GM18505 (cell line): ENCODE data around the gene KCNJ18.
"Not testable (repeated sequence)": the region's sequence is repeated elsewhere in the genome, so short reads cannot be mapped to it uniquely, and the experiment has no call there.

Experiments used
- ATAC-seq: cut with Tn5 transposase; IDR thresholded peaks from one replicate; pipeline ENCODE4 v1.9.1; 2021; ENCODE audit not compliant: unreplicated experiment
- POLR2A ChIP-seq: IDR thresholded peaks from 4 replicates; pipeline ENCODE4 v1.6.1; 2011; ENCODE audit warnings: borderline replicate concordance; ENCODE audit not compliant: insufficient read depth, insufficient read length; ENCODE audit errors: extremely low read depth

The KCNJ18 gene

GRCh38 chr17:21696842-21697507 lies 4.7 kb downstream of the KCNJ18 start:
- not testable (repeated sequence) for ATAC-seq

GRCh38 chr17:21697508-21697860 lies 5.2 kb downstream of the KCNJ18 start:
- not testable (repeated sequence) for ATAC-seq

GRCh38 chr17:21698437-21699075 lies 6.2 kb downstream of the KCNJ18 start:
- ATAC-seq = not testable (repeated sequence)

- ATAC-seq = not testable (repeated sequence)
Measured at GRCh38 chr17:21699124-21699523, 6.8 kb downstream of the KCNJ18 start.

- not testable (repeated sequence) for ATAC-seq
Measured at GRCh38 chr17:21699573-21700236, 7.4 kb downstream of the KCNJ18 start.

GRCh38 chr17:21701090-21701489 lies 8.8 kb downstream of the KCNJ18 start:
- not testable (repeated sequence) for ATAC-seq

- ATAC-seq = not testable (repeated sequence)
Measured at GRCh38 chr17:21702029-21702428, 9.7 kb downstream of the KCNJ18 start.

- not testable (repeated sequence) for ATAC-seq
Measured at GRCh38 chr17:21702521-21702920, 10.2 kb downstream of the KCNJ18 start.

- not testable (repeated sequence) for ATAC-seq
Measured at GRCh38 chr17:21702940-21703640, 10.8 kb downstream of the KCNJ18 start.

- ATAC-seq = not testable (repeated sequence)
Measured at GRCh38 chr17:21703891-21704872, 11.9 kb downstream of the KCNJ18 start.

GRCh38 chr17:21705021-21705601 lies 12.8 kb downstream of the KCNJ18 start:
- ATAC-seq = no peak
- no peak for TF ChIP-seq POLR2A

GRCh38 chr17:21705746-21706145 lies 13.4 kb downstream of the KCNJ18 start:
- not testable (repeated sequence) for ATAC-seq

- ATAC-seq = not testable (repeated sequence)
Measured at GRCh38 chr17:21706546-21706945, 14.2 kb downstream of the KCNJ18 start.

- ATAC-seq = not testable (repeated sequence)
Measured at GRCh38 chr17:21707131-21707530, 14.8 kb downstream of the KCNJ18 start.

- ATAC-seq = not testable (repeated sequence)
Measured at GRCh38 chr17:21707711-21708611, 15.6 kb downstream of the KCNJ18 start.

GRCh38 chr17:21708612-21709535 lies 16.6 kb downstream of the KCNJ18 start:
- ATAC-seq = not testable (repeated sequence)

- ATAC-seq = not testable (repeated sequence)
Measured at GRCh38 chr17:21709994-21710393, 17.7 kb downstream of the KCNJ18 start.
